Fibroblast of skin of left quadriceps (primary cell): ENCODE data around the gene DIPK1B.

Experiments used
- DNase-seq, 2 experiments: peaks; one replicate each; pipeline ENCODE4 v3.0.0-alpha.2; 2013; ENCODE audit warnings: low read depth in 2 of 2

DIPK1B gene

GRCh38 chr9:136739509-136739908 is 27.1 kb downstream of the DIPK1B start:
- no peak for DNase-seq

DNA sequence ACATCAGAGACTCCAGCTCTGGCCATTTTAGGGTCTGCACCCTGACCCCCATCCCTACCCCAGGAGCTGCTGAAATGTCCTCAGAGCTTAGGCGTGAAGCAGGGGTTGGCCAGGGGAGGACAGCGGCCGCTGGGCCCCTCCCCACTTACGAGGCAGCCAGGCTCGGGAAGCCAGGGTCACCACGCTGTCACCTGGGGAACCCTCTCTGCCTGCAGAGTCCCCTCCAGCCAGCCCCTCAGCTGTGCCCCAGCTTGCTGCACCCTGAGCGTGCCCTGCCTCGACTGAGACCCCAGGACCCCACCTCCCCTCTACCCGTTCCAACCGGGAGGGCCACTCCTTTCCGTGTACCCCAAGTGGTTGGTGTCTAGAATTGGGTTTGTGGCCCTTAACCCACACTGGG is 27.7 kb downstream of the DIPK1B start:
- DNase-seq, result no peak

GRCh38 chr9:136740491-136740890 is 28.1 kb downstream of the DIPK1B start:
- no peak for DNase-seq

DNA sequence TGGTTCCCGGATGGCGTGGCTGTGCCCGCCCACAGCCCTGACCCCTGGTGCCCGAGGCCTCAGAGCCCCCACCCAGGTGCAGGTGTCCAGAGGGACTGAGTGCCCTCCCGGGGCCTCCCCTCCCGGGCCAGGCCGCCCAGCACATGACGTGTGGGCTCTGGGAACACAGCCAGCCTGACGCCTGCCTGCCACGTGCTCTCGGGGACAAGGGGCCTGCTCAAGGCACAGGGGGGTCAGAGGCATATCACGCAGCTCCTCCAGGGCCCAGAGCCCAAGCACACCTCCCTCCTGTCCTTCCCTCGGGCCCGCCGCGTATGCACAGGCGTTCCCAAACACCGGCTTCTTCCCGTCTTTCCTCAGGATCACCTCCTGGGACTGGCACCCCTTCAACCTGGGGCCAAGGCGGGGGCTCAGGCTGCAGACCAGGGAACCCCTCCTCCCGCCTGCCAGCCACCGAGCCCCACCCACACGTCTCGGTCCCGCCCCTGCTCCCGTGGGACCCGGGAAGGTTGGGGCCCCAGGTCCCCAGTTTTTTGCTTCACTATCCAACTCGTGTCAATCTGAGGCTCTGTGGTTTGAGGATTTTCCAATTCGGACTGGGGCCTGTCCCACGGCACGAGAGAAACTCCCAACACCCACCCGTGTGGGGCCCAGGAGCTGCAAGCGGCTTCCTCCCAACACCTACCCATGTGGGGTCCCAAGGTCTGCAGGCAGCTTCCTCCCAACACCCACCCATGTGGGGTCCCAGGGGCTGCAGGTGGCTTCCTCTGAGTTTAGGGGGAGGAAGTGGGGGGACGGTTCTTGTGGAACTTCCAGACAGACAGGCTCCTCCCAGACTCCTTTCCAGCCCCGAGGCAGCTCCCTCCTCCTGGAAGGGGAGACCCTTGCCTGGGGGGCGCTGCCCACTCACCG is 28.9 kb downstream of the DIPK1B start:
- DNase-seq, result no peak

GRCh38 chr9:136741883-136742571 is 29.7 kb downstream of the DIPK1B start:
- DNase-seq, result no peak

GRCh38 chr9:136742591-136743391 is 30.4 kb downstream of the DIPK1B start, which contains the start of gene LCN10:
Gene LCN10 (minus strand): TSS chr9:136742940. CDS start chr9:136742903, 37 bp downstream.
- DNase-seq, result no peak

DNA sequence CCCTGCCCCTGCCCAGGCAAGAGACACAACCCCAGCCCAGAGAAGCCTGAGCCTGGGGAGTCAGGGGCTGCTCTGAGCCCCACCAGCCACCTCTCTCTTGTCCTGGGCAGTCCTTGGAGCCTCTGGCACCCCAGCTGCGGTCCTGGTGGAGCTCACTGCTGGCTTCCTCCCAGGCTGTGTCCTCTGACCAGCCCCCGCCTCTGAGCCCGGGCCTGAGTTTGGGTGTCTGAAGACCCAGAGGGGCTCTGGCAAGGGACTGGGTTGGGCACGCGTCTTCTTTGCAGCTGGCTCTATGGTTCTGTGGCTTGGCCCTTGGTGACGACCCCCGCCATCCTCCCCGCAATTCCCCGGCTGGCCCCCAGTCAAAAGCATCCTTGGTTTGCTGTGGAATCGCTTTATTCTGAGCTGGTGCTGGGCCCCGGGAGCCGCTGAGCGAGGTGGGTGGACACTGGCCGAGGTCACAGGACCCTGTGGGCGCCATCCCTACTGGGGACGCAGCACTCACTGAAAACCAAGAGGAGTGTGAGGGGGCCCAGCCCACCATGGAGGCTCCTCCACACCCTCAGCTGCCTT is 31.4 kb downstream of the DIPK1B start:
- DNase-seq, result no peak

GRCh38 chr9:136744773-136745172 is 32.4 kb downstream of the DIPK1B start:
- DNase-seq, result no peak

DNA sequence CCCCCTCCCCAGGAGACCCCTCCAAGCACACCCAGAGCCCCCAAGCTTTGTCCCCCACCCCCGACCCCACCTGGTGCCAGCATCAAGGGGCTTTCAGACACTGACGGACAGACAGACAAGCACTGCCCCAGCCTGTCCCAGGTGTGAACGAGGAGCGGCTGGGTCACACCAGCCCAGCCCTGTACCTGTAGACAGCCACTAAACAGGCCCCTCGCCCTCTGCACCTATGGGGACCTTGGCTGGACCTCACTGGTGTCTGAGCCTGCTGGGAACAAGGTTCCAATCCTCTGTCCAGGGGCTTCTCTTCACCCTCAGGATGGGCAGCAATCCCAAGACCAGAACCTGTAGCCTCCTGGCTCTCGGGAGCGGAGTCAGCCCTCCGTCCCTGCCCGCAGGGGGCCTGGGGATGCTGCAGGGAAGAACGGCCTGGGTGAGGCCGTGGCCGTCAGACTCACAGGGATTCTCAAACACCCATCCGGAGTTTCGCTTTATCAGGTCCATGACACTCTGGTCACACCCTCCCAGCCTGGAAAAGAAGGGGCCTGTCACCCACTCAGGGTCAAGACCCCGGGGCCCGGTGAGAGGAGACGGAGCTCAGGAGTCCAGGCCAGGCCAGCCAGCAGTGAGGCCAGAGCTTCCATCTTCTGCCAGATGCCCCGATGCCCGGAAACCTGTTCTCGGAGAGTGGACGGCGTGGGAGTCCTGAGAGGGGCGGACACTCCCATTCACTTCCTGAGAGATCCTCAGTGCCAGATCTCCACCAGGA is 33.2 kb downstream of the DIPK1B start:
- no peak for DNase-seq

- no peak for DNase-seq
Observed at GRCh38 chr9:136746155-136746490, 33.8 kb downstream of the DIPK1B start.

DNA sequence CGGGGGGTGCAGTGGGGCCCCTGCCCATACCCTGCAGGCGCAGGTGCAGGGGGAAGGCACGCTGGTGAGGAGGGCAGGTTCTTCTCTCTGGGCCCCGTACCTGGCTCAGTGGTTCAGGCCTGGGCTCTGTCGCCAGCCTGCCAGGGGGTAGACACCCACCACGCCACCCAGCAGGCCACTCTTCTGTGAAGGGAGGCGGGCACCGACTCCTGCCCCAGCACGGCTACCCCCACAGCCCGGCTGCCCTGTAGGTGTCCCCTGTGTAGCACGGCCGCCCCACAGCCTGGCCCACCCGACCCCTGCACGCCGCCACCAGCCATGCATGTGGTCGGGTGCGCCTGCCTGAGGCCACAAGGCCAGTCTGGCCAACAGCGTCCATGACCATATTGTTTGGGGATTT is 34.2 kb downstream of the DIPK1B start:
- no peak for DNase-seq

GRCh38 chr9:136747161-136748060 is 35.0 kb downstream of the DIPK1B start:
- no peak for DNase-seq

GRCh38 chr9:136748201-136748600 is 35.8 kb downstream of the DIPK1B start, which contains the start of gene LCN6:
Gene LCN6 (minus strand): TSS chr9:136748525. CDS start chr9:136748483, 42 bp downstream.
- DNase-seq, result no peak

GRCh38 chr9:136748666-136749611 is 36.6 kb downstream of the DIPK1B start:
- no peak for DNase-seq

DNA sequence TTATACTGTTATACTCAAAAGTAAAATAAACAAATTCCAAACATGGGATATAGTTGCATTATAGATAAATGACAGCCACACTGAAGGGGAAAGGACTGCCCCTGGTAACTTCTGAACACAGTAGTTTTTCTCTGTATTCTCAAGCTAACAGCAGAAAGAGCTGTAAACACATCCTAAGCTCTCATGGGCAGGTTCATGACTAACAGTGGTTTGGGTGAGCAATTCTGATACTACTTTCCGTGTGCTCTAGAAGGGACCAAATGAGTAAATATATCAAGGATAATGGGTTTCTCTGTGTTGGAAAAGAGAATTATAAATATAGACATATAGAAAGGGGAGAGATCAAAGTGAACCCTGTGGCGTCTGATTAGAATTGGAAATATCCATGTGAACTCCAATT is 38.2 kb downstream of the DIPK1B start:
- no peak for DNase-seq

DNA sequence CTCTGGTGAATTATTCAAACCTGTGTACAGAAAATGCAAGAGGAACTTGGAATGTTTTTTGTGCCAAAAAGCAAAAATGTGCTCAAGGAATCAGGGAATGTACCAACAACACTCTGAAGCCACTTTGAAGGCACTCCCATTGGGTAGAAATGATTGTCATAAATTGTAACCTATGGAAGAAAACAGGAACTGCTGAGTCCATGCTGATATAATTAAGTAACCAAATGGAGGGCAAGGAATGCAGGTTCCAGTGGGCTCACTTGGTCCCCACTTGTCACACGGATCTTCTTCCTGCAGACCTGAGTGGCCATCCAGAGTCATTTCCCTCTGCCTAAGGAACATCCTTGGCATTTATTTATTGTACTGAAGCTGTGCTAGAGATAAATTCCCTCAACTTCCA is 38.9 kb downstream of the DIPK1B start:
- DNase-seq, result no peak

GRCh38 chr9:136751814-136752213 is 39.4 kb downstream of the DIPK1B start:
- DNase-seq, result no peak

GRCh38 chr9:136753371-136754058 is 41.1 kb downstream of the DIPK1B start:
- no peak for DNase-seq
